NCI-H2196 treated with DMSO at 0.1 percent for 48 hours (cell line): ENCODE measurements around the gene EXOC2.
"Not testable (repeated sequence)": the region's sequence is repeated elsewhere in the genome, so short reads cannot be mapped to it uniquely, and the experiment has no call there.

Experiments used
- DNase-seq: peaks from one replicate; lab custom pipeline; 2025; ENCODE audit not compliant: unreplicated experiment; lab: John Stamatoyannopoulos, UW

EXOC2 gene

DNA sequence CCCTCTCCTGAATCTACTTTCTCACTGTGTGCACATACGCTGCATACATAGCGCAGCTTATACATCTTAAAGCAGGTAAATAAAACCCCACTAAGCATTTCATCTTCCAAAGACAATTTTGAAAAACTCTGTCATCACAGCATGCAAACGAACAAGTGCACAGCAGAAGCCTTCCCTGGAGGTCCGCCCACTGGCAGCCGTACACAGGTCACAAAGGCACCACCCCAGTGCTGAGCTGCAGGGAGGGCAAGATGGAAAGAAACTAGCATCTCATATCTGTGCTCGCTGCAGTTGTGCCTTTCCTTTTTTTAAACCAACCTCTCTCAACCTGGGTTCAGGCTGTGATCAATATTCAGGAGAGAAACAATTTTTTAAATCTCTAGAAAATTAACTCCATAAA lies 109.3 kb downstream of the EXOC2 start:
- no peak for DNase-seq

DNA sequence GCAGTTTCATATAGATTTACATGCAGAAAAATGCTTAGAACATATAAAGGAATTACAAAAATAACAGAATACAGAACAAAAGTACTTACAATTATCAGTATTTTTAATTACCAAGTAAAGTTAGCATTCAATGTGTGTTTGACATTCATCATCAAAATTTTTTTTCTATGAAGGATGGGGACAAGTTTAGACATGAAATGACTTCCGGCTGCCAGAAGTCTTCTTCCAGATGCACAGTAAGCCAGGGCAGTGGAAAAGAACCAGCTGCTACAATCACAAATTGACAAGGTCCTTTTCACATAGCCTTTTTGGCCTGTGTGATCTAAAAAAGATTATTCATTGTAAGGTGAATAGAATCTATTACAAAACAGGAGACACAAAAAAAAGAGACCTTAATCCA lies 109.8 kb downstream of the EXOC2 start:
- DNase-seq = no peak

DNA sequence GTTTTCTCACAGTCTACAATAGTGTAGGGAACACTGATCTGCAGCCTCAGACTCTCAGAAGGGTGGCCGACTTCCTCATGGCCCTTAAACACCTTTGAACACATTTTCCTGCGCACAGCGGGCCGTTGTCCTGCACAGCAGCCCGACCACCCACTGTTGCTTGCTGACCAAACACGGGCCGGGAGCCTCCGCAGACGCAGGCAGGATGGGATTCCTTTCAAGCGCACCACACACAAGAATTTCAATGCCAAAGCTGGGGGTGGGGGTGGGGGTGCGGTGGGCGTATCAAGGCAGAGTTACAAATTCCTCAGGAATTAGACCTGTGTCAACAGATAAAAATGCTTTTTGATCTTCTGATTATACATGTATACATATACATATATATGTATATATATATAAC lies 110.6 kb downstream of the EXOC2 start:
- no peak for DNase-seq

DNA sequence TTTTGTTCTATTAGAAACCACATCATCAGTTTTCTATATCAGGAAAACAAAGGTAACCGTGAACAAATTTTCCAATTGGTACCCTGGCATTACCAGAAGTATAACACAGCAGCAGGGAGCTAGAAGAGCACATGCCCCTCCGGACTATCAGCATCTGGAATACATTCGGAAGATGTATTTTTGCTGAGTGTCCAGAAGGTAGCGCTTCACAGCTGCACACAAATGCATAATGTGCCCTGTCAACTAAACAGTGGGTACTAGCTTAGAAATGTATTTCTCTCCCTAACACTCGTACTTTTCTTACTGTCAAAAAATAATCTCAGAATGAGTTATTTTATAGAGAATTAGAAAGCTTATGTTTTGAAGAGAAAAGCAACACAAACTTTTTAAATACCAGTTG lies 113.6 kb downstream of the EXOC2 start:
- peak; percentile 2 for DNase-seq

DNA sequence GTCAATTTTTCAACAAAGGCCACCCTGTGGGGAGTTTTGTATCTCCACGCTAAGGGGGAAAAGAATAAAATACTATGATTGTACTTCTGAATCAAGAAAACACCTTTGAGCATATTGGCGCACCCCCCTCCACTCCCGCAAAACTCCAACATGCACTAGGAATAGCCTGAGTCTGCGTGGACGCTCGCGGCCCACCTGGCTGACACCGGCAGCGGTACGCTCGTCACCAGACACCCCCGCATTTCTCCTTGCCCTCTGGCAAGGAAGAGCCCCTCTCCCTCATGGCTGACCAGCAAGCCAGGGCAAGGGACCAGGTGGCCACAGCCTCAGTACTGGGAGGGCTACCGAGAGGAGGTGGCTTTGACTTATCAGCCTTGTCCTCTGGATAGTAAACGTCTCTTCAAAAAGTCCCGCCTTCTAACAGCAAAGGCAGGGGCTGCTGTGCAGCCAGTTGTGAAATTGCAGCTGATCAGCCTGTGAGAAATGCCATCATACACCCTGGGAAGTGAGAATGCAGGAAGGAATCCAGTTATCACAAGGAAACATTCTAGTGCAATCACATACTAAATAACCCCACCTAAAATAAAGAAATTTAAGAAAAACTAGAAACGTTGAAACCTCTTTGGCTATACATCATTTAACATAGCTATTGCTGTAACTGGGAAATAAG lies 120.2 kb downstream of the EXOC2 start:
- DNase-seq = no peak

DNA sequence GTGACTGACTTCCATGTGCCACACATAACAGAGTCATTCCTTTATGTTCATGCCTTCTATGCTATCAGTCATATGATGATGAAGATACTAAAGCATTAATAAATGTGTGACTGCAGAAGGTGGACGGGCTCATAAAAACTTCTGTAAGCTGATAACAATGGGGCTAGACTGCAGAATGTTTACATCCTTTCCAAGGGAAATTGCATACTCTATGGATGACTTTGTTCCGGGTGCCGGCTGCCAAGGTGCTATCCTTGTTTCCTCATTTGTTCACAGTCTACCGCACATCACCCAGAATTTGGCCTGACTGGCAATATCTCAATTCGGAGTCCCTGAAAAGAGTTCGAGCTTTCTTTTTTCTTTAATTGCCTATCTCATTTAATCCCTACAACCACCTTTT lies 121.0 kb downstream of the EXOC2 start:
- DNase-seq = no peak

DNA sequence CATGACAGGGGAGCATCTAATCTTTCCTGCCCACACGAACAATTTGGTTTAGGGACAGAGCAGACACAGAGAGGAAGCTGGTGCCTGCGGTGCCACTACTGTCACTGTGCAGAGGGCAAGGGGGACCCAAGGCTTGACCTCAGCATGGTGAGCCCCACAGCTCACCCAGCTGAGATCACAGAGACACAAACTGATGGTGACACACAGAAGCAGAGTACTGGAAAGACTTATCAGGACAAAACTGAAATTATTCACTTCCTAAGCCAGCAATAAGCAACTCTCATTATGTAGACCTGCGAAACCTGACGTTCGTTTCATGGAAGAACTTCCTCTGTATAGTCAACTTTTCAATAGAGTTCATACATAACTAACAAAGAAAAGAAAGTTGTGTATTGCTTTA lies 122.1 kb downstream of the EXOC2 start:
- DNase-seq = no peak

DNA sequence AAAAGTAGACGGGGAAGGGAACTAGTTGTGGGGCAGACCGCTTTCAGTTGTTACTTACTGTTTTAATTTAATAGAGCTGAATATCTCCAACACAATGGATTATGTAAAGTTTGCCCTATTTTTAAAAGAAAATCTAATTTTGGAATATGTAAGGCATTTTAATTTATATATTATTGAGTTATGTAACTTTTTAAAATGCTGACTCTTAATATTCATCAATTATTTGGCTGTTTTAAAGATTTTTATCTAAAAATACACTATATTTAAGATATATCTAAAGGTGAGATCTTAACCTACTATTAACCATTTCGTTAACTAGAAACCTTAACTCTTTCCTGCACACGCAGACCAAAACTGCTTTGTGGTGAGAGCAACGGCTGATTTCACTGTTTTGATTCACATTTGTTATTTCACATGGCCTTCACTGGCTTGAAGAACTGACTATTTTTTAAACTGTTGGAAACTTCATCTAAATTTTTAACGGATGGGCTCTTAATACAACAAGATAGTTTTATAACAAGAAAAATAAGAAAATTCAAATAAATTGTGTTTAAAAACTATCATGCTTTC lies 123.9 kb downstream of the EXOC2 start:
- no peak for DNase-seq

DNA sequence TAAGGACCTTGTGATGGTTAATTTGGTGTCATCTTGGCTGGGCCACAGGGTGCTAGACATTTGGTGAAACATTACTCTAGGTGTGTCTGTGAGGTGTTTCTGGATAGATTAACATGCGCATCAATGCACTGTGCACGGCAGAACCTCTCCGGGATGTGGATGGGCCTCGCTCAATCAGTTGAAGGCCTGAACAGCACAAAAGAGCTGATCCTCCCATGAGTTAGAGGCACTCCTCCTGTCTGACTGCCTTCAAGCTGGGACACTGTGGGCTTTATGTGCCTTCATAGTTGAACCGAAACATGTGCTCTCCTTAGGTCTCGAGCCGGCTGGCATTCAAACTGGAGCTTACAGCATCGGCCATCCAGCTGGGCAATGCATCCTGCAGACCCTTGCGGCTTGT lies 124.9 kb downstream of the EXOC2 start:
- no peak for DNase-seq

DNA sequence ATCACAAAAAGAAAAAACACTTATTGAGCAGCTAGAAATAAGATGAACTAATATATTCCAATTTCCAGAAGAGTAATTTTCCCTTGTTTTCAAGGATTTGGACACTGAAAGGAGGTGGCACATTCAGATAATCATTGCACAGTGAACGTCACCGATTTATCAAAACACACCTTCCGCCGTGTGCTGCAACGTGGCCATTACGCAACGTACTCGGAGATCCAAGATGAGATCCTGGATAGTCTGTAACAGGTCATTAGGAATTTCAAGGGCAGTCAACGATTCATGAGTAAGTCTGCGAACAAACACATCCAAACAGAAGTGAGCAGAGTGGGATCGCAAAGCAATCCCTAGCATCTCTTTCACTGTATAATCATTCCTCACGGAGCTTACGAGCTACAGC lies 129.1 kb downstream of the EXOC2 start:
- DNase-seq = no peak

DNA sequence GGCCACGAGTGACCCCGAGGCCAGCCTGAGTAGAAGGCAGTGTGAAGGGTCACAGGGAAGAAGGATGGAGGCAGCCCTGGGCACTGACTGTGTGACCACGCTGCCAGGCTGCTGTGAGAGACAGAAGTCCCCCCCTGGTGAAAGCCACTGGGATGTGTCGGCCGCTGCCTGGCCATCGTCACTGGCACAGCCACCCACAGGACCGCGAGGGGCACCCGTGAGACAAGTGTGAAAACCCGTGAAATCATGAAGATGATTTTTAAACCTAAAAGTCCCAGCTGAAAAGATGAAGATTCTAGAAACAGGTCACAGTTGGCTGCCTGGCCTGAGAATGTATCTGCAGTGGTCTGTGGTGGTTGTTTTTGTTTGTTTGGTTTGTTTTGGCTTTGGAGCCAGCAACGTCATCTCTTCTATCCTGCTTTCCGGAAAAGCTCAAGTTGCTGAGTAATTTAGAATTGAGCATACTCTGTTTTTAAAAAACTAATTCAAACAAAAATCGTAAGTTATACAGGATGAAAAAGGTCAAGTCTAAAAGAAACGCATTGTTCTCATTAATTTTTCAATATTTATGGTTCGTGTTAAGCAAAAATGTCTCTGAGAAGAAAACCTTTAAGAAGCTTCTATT lies 130.8 kb downstream of the EXOC2 start:
- DNase-seq = no peak

DNA sequence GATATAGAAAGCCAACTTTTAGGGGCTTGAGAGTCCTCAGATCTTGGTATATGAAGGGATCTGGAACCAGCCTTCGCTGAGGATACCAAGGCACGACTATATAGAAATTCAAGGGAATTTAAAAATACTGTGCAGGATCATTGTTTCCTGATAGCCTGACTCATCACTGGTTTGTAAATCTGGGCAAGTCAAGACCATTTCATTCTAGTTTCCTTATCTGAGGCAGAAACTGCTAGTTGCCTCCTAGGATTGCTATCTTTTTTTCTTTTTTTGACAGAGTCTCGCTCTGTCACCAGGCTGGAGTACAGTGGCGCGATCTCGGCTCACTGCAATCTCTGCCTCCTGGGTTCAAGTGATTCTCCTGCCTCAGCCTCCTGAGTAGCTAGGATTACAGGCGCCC lies 131.6 kb downstream of the EXOC2 start:
- not testable (repeated sequence) for DNase-seq

DNA sequence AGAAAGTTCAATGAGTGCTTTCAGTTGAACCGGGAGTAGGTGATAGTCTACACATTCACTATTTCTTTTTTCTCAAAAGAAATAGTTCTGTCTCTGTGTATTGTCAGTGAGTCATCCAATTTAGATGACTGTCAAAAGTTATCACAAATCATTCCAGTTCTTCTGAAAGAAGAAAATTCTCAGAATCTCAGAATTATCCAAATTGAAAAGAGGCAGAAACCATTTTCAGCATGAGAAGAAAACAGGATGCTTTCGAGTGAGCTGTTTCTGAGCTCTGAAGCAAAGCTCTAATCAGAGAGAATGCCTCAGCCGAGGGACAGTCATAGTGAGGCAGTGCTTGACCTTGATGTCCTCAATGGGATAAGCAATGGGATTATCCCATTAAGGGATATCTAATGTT lies 134.0 kb downstream of the EXOC2 start:
- no peak for DNase-seq

DNA sequence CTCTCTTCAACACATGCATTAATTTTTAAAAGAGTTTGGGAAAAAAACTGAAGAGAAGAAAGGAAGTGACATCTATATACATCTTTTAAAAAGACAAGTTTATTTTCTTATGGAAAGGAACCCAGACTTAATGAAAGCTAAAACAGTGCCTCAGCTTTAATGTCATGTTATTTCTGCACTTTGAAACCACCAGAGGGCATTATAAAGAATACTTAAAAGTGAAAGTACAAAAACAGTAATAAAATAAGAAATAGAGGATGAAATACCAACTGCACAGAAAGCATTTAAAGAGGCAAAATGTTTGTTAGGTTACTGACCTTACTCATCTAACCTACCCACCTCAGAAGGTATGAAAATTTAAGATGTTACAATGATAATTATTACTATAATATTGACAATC lies 134.8 kb downstream of the EXOC2 start:
- DNase-seq = no peak

DNA sequence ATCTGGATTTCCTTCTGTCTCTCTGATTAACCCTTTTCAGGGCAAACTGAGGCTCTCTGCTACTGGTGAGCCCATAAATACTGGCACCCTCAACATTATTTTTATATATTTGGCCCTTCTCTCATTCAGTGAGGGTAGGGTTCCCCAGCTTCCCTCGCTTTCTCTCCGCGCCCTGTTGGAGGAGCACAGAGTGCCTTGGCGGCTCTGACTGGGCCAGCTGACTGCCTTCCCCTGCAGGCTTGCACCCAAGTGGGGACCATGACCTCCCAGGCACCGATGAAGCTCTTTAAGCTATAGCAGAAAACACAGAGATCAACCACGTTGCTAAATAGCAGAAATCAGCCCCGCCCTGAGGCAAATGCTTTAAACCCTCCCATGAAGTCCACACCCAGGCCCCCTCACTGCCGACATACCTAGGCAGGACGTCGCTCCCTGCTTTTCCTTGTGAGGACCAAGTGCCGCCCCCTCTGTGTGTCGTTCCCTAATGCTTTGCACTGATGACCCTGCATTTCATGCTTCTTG lies 141.0 kb downstream of the EXOC2 start:
- no peak for DNase-seq

DNA sequence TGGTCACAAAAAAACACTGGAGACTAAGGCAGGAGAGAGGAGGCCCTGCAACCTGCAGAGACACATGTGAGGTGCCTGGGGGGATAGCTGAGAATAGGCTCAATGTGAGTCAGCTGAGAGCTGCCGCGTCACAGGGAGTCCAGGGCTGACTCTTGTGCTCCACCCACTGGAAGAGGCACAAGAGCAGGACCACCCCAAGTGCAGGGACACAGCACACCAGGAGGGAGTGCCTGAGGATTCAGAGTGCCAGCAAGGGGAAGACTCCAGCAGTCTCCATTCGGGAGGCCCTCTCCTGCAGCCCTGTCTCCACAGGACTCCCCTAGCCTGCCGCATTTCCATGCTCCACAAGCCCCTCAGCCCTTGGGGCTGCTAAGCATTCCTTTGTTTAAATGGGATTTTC lies 141.5 kb downstream of the EXOC2 start:
- no peak for DNase-seq

DNA sequence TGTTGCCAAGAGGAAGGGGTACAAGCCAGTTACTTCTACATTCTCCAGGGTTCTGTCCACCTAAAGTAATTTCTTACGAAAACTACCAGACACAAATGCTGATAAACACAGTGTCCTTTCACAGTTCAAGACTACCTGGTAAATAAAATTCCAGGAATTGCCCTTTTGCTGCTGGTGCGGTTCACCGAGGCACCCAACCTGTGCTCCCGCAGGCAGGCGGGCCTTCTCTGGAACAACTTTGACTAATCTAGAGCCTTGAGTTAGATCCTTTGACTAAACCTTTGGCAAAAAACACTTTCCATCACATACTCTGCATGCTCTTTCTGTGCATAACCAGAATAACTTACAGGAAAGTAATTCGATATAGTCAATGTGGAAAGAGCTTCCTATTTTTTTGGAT lies 143.0 kb downstream of the EXOC2 start:
- no peak for DNase-seq

DNA sequence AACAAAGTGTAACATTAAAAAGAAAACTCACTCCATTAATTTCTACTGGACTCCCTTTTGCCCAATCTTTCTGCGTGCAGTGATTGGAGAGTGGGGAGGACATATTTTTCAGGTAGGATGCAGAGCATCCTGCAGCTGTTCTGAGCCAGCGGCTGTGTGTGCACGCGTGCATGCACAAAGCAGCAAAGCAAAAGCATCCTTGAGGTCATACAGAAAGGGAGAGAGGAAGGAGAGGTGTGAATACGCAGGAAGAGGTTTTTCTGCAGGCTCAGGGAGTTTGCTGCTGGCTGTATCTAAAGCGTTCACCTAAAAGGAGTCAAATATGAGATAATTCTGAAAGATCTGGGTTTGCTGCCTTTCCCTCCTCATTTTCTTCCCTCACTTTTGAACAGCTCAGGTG lies 144.4 kb downstream of the EXOC2 start:
- DNase-seq = no peak

DNA sequence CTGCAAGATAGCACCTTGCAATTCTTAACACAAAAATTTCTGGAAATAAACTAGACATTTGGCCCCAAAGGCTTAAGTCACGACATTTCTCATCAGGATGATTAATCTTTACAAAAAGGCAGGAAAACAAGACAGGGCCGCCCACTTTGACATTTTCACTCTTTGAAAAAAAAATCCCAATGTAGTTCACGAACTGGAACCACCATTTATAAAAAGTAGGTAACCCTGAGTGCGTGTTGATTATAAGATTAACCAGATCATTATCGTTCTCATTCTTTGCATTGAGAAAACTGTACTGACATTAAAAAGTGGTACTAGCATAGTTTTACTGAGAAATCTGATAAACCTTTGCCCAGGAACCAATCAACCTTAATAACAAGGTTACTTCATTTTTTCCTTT lies 144.8 kb downstream of the EXOC2 start:
- DNase-seq = no peak

DNA sequence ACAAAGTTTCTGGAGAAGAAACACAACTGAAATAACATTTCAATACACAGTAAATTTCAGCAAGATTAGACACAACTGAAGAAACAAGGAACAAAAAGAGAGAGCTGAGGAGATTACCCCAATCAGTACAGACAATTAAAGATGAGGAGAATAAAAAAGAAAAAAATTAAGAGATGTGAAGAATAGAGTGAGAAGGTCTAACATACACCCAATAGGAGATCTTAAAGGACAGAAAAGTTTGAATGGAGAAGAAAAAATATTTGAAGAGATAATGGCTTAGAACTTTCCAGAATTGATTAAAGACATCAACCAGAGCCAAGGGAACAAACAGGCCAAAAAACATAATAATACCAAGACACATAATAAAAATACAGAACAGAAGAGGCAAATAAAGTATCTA lies 152.4 kb downstream of the EXOC2 start:
- DNase-seq = no peak

DNA sequence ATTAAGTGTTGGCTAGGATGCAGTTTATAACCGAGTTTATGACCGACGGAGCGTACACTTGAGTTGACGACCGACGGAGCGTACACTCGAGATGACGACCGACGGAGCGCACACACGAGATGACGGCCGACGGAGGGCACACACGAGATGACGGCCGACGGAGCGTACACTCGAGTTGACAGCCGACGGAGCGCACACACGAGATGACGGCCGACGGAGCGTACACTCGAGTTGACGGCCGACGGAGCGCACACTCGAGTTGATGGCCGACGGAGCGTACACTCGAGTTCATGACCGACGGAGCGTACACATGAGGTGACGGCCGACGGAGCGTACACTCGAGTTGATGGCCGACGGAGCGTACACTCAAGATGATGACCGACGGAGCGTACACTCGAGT lies 155.8 kb downstream of the EXOC2 start:
- no peak for DNase-seq

DNA sequence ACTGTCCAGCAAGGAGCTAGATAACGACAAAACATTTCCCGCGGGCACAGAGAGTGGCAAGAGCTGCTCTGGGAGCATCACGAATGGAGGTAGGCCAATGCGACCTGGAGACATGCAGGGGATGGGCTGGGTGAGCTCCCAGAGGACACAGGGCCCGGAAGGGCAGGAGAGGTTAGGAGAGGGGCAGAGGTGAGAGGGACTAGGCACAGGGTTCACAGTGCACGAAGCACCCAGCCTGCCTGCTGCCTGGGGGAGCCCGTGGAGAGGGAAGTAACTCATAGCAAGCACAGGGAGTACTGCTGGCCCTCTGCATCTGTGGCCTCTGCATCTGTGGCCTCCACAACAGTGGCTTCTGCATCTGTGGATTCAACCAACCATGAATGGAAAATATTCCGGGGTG lies 162.5 kb downstream of the EXOC2 start:
- no peak for DNase-seq

DNA sequence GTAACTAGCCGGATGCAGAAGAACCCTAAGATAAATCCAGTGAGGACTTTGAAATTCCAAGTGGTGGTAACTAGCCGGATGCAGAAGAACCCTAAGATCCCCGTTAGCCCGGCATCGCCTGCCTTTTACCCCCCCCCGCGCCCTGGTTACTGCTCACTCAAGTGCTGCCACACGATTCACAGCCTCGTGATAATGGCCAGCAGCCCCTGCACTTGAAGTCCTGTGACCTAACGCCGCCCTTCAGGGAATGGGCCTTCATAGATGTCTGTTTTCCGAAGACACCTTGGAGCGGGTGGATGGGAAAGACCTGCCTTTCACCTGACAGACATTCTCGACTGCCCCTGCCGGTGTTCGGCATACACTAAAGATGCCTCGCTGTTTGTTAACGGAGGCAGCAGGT lies 163.9 kb downstream of the EXOC2 start:
- DNase-seq = no peak
